GM19351 (cell line): ENCODE results near the gene OLFML1.

ENCODE experiments used
- ATAC-seq: cut with Tn5 transposase; IDR thresholded peaks from one replicate; pipeline ENCODE4 v1.9.1; 2021; ENCODE audit warnings: mild to moderate bottlenecking, moderate library complexity; ENCODE audit not compliant: unreplicated experiment

OLFML1 gene

GRCh38 chr11:7485186-7486097 lies at the start of gene OLFML1:
OLFML1 (plus strand) TSS chr11:7485506; CDS start chr11:7485876, 370 bp downstream.
- no peak for ATAC-seq

GRCh38 chr11:7436146-7436545 lies 49.2 kb upstream of the OLFML1 start:
- no peak for ATAC-seq

- peak; percentile 96 for ATAC-seq
Measured at GRCh38 chr11:7436657-7437056, 48.6 kb upstream of the OLFML1 start.

- no peak for ATAC-seq
Measured at GRCh38 chr11:7437696-7438095, 47.6 kb upstream of the OLFML1 start.

- ATAC-seq: no peak
Measured at GRCh38 chr11:7439746-7440320, 45.5 kb upstream of the OLFML1 start.

- ATAC-seq: peak; percentile 97
Measured at GRCh38 chr11:7442588-7443215, 42.6 kb upstream of the OLFML1 start.

- ATAC-seq: no peak
Measured at GRCh38 chr11:7444091-7444981, 41.0 kb upstream of the OLFML1 start.

GRCh38 chr11:7445564-7445963 lies 39.7 kb upstream of the OLFML1 start:
- no peak for ATAC-seq

GRCh38 chr11:7448201-7448600 lies 37.1 kb upstream of the OLFML1 start:
- ATAC-seq: no peak

GRCh38 chr11:7449211-7449840 lies 36.0 kb upstream of the OLFML1 start:
- no peak for ATAC-seq

GRCh38 chr11:7449841-7450214 lies 35.5 kb upstream of the OLFML1 start:
- no peak for ATAC-seq

- no peak for ATAC-seq
Measured at GRCh38 chr11:7450836-7451235, 34.5 kb upstream of the OLFML1 start.

GRCh38 chr11:7451520-7451919 lies 33.8 kb upstream of the OLFML1 start:
- no peak for ATAC-seq

GRCh38 chr11:7451952-7452494 lies 33.3 kb upstream of the OLFML1 start:
- ATAC-seq: no peak

GRCh38 chr11:7454854-7455253 lies 30.5 kb upstream of the OLFML1 start:
- ATAC-seq: no peak

GRCh38 chr11:7457211-7457610 lies 28.1 kb upstream of the OLFML1 start:
- no peak for ATAC-seq

GRCh38 chr11:7462706-7463105 lies 22.6 kb upstream of the OLFML1 start:
- no peak for ATAC-seq

- ATAC-seq: peak; percentile 93
Measured at GRCh38 chr11:7467652-7468051, 17.7 kb upstream of the OLFML1 start.

GRCh38 chr11:7469351-7469865 lies 15.9 kb upstream of the OLFML1 start:
- no peak for ATAC-seq

- no peak for ATAC-seq
Measured at GRCh38 chr11:7471071-7471470, 14.2 kb upstream of the OLFML1 start.
